ENCODE measurements around the gene EN2. TPM values are rescaled to one million over a fixed set of nuclear protein-coding genes. Genes with fewer than 3 reads are reported as not detected.

The EN2 gene
- total RNA-seq, 1 donor from 2014 or later = not detected

- no peak overlapping the region for H3K4me3 ChIP-seq (ENCODE audit: low read depth, low read length)
- DNase-seq (ENCODE audit: low read depth) = no peak
- TF ChIP-seq CTCF (conservative IDR thresholded peaks at IDR 0.05; ENCODE audit: low read depth, low read length) = no peak
Observed at GRCh38 chr7:155414547-155415492, 43.1 kb upstream of the EN2 start.

GRCh38 chr7:155416646-155417380 lies 41.1 kb upstream of the EN2 start:
- H3K4me3 ChIP-seq (ENCODE audit: low read depth, low read length) = no peak overlapping the region
- TF ChIP-seq CTCF (conservative IDR thresholded peaks at IDR 0.05; ENCODE audit: low read depth, low read length) = no peak
- DNase-seq (ENCODE audit: low read depth) = no peak

GRCh38 chr7:155418304-155418703 lies 39.6 kb upstream of the EN2 start:
- no peak overlapping the region for H3K4me3 ChIP-seq (ENCODE audit: low read depth, low read length)
- no peak for DNase-seq (ENCODE audit: low read depth)
- no peak for TF ChIP-seq CTCF (conservative IDR thresholded peaks at IDR 0.05; ENCODE audit: low read depth, low read length)

- no peak for TF ChIP-seq CTCF (conservative IDR thresholded peaks at IDR 0.05; ENCODE audit: low read depth, low read length)
- no peak overlapping the region for H3K4me3 ChIP-seq (ENCODE audit: low read depth, low read length)
Observed at GRCh38 chr7:155418941-155419755, 38.8 kb upstream of the EN2 start.

GRCh38 chr7:155420116-155420515 lies 37.8 kb upstream of the EN2 start:
- no peak for DNase-seq (ENCODE audit: low read depth)
- H3K4me3 ChIP-seq (ENCODE audit: low read depth, low read length) = no peak overlapping the region
- TF ChIP-seq CTCF (conservative IDR thresholded peaks at IDR 0.05; ENCODE audit: low read depth, low read length) = no peak

More at GRCh38 chr7:155418941-155419755, 38.8 kb upstream of the EN2 start:
- DNase-seq (ENCODE audit: low read depth) = no peak

- no peak for DNase-seq (ENCODE audit: low read depth)
- no peak overlapping the region for H3K4me3 ChIP-seq (ENCODE audit: low read depth, low read length)
- no peak for TF ChIP-seq CTCF (conservative IDR thresholded peaks at IDR 0.05; ENCODE audit: low read depth, low read length)
Observed at GRCh38 chr7:155422151-155422550, 35.8 kb upstream of the EN2 start.
